ENCODE results near the gene DHRSX. TPM values are rescaled to one million over a fixed set of nuclear protein-coding genes. Genes with fewer than 3 reads are reported as not detected.

DHRSX gene
- total and polyA plus RNA-seq, 7 donors, result 5.6 to 19.3 (median 9.6) TPM

DNA sequence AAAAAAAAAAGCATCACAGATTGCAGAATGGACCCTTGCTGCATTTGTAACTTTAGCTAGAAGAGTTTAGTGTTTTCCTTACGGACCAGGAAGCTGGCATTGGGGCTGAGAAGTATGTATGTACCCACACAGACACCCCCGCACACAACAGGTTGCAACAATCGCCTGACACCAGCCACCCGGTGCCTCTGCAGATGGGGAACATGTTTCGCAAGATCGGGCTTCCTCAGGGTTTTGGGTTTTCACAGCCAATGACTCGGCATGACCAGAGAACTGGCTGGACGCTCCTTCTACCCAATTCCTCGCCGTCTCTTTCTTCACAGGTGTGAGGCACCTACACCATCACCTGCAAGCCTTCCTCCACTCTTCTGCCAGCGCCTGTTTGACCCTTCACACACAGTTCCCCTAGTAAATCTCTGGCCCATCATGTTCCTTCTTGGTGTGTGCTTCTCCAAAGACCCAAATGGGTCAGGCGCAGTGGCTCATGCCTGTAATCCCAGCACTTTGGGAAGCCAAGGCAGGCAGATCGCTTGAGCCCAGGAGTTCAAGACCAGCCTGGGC lies 70.4 kb downstream of the DHRSX start:
- WGBS, 3 donors, result 86 to 91% (median 87%) methylated on average over 13 of the region's 13 CpGs
- no peak for ATAC-seq

DNA sequence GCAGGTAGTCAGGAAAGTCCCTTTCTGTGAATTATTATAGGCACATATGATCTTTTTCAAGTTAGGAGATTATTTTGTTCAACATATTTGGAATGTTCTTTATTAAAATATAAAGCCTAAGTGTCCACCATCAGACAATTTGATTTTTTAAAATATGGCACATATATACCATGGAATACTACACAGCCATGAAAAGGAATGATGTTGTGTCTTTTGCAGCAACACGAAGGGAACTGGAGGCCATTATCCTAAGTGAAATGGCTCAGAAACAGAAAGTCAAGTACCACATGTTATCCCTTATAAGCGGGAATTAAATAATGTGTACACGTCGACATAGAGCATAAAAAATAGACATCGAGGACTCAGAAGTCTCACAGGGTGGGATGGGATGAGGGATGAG lies 73.0 kb downstream of the DHRSX start:
- Histone ChIP-seq H3K9me3 (no peaks in the 10 kb centered on the region), H3K4me1 (no peaks in the 10 kb centered on the region), H3K27ac (no peak overlapping the region), H3K36me3 (ENCODE audit: insufficient read depth in 1 of 2, low read depth in 1 of 2) (peaks cover 3% of the 10 kb centered on the region in 2 donors), H3K27me3 (ENCODE audit: insufficient read depth in 3 of 3, low read length in 2 of 3) (no peaks in the 10 kb centered on the region), H3K4me3 (no peak overlapping the region)
- ATAC-seq (no peak), DNase-seq (no peak)
- intact Hi-C loops (cut with DNase I), result no loop called here
- TF ChIP-seq, protein P1, sequence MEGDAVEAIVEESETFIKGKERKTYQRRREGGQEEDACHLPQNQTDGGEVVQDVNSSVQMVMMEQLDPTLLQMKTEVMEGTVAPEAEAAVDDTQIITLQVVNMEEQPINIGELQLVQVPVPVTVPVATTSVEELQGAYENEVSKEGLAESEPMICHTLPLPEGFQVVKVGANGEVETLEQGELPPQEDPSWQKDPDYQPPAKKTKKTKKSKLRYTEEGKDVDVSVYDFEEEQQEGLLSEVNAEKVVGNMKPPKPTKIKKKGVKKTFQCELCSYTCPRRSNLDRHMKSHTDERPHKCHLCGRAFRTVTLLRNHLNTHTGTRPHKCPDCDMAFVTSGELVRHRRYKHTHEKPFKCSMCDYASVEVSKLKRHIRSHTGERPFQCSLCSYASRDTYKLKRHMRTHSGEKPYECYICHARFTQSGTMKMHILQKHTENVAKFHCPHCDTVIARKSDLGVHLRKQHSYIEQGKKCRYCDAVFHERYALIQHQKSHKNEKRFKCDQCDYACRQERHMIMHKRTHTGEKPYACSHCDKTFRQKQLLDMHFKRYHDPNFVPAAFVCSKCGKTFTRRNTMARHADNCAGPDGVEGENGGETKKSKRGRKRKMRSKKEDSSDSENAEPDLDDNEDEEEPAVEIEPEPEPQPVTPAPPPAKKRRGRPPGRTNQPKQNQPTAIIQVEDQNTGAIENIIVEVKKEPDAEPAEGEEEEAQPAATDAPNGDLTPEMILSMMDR (IDR thresholded peaks at IDR 0.05), result no peak
- 97 to 100% (median 99%) methylated on average over 5 of the region's 5 CpGs for WGBS, 3 donors

More for the DNA sequence above, 70.4 kb downstream of the DHRSX start:
- TF ChIP-seq, protein P1 (IDR thresholded peaks at IDR 0.05), result no peak
- H3K36me3 ChIP-seq (ENCODE audit: insufficient read depth in 1 of 2, low read depth in 1 of 2), result no peaks in the 10 kb centered on the region
- no peaks in the 10 kb centered on the region for H3K4me1 ChIP-seq
- H3K4me3 ChIP-seq, result no peak overlapping the region
- H3K9me3 ChIP-seq, result no peaks in the 10 kb centered on the region
- no peaks in the 10 kb centered on the region for H3K27me3 ChIP-seq (ENCODE audit: insufficient read depth in 3 of 3, low read length in 2 of 3)
- intact Hi-C loops (cut with DNase I), result no loop called here
- no peak overlapping the region for H3K27ac ChIP-seq
- DNase-seq, result no peak

DNA sequence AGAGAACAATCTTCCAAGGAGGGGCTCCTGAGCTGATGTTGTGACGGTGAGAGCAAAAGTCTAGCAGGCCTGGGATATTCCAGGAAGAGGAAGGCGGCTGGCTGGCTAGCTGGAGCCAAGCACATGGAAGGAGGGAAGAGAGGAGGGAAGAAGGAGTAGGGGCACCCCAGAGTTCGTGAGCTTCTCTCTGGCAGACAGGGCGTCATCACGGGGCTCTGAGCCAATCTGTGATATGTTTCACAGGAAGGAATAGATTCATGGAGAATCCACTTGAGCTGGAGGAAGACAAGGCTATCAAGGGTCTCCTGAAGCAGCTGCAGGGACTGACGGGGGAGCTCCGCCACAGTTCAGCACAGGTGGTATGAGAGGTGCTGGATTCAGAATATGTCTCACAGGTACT lies 73.6 kb downstream of the DHRSX start:
- peaks cover 3% of the 10 kb centered on the region in 2 donors for H3K36me3 ChIP-seq (ENCODE audit: insufficient read depth in 1 of 2, low read depth in 1 of 2)
- TF ChIP-seq, protein P1 (IDR thresholded peaks at IDR 0.05), result no peak
- intact Hi-C loops (cut with DNase I), result no loop called here
- no peaks in the 10 kb centered on the region for H3K9me3 ChIP-seq
- H3K27ac ChIP-seq, result no peak overlapping the region
- DNase-seq (no peak), ATAC-seq (no peak)
- no peaks in the 10 kb centered on the region for H3K4me1 ChIP-seq
- WGBS, 3 donors, result 79 to 90% (median 82%) methylated on average over 7 of the region's 7 CpGs
- no peak overlapping the region for H3K4me3 ChIP-seq
- H3K27me3 ChIP-seq (ENCODE audit: insufficient read depth in 3 of 3, low read length in 2 of 3), result no peaks in the 10 kb centered on the region

DNA sequence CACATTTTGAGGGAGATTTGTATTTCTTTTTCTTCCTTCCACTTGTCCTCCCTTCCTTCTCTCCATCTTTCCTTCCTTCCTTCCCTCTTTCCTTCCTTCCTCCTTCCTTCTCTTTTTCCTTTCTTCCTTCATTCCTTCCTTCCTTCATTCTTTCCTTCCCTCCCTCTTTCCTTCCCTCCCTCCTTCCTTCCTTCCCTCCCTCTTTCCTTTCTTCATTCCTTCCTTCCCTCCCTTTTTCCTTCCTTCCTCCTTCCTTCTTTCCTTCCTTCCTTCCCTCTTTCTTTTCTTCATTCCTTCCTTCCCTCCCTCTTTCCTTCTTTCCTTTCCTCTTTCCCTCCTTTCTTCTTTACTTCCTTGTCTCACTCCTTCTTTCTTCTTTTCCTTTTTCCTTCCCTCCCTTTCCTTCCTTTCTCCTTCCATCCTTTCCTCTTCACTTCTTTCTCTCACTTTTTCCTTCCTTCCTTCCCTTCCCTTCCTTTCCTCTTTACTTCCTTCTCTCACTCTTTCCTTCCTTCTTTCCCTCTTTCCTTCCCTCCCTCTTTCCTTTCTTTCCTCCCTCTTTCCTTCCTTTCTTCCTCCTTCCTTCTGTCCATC lies 74.4 kb downstream of the DHRSX start:
- ATAC-seq, result no peak
- Histone ChIP-seq H3K9me3 (no peaks in the 10 kb centered on the region), H3K4me1 (no peaks in the 10 kb centered on the region), H3K27me3 (ENCODE audit: insufficient read depth in 3 of 3, low read length in 2 of 3) (no peaks in the 10 kb centered on the region), H3K36me3 (ENCODE audit: insufficient read depth in 1 of 2, low read depth in 1 of 2) (peaks cover 3% of the 10 kb centered on the region in 2 donors), H3K27ac (no peak overlapping the region), H3K4me3 (no peak overlapping the region)
- DNase-seq, result no peak
- intact Hi-C loops (cut with DNase I), result no loop called here
- TF ChIP-seq, protein P1 (IDR thresholded peaks at IDR 0.05), result no peak

Measured in psoas muscle (tissue), 8 donors.